ENCODE results near the gene CA4. TPM values are rescaled to one million over a fixed set of nuclear protein-coding genes. Genes with fewer than 3 reads are reported as not detected.

CA4 gene
- total RNA-seq, 1 experiment from 2014 or later = 1.7 TPM

DNA sequence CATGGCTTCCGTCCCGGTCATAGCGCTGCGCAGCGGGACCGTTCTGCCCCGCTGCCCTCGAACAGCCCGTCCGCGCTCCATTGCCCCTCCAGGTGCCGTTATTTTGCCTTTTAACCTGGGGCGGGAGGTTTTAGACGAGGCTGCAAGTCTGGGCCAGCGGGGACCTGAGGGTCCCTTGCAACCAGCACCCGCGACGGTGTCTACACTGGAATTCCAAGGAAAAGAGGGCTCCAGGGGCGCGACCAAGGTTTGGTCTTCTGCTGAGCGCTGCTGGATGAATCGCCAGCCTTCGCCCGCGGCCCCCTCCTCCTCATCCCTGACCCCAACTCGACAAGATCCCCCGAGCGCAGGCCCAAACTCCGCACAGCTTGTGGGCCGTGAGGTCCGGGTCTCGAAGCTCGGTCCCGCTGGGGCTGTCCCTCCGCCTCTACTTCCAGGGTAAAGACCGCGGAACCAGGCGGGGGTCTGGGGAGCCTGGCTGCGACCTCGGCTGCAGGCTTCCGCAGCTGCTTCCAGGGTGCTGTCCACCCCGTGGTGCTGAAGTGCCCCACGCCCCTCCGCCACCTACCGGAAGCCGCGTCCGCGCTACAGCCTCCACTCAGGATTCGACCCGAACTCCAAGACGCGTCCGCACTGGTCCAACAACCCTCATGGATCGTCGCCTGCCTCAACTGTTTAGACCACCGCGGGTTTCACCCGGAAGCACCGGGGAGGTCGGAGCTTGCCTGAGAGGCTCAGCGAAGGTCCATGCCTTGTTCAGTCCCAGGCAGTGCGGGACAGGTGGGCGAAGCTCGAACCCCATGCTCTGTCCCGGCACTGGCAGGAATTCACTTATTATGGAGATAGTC, 10.1 kb upstream of the CA4 start:
- H3K27ac Mint-ChIP-seq = no peak overlapping the region

More for the DNA sequence above, 10.1 kb upstream of the CA4 start:
- peak; percentile 89 for DNase-seq
- Histone ChIP-seq H3K9ac (ENCODE audit: extremely low read depth, insufficient read length, low read length) (no peak overlapping the region), H3K4me2 (ENCODE audit: insufficient read depth, insufficient read length, low read length) (peak overlapping the region; percentile 38), H3K79me1 (ENCODE audit: insufficient read depth, low read depth, low read length, poor library complexity, severe bottlenecking) (no peaks in the 10 kb centered on the region), H3T11ph (ENCODE audit: low read length) (no peak overlapping the region), H2AK5ac (ENCODE audit: insufficient read length, low read length) (no peak overlapping the region), H3K23ac (ENCODE audit: insufficient read length, low read depth, low read length) (no peak overlapping the region), H4K20me1 (ENCODE audit: control insufficient read depth, insufficient read depth, insufficient read length) (no peaks in the 10 kb centered on the region), H3K4me1 (ENCODE audit: insufficient read depth, low read length) (peaks cover 2% of the 10 kb centered on the region; the same call in 1 of the 2 replicates), H2BK5ac (ENCODE audit: insufficient read length, low read length) (no peak overlapping the region), H2AFZ (ENCODE audit: low read length) (no peak overlapping the region), H4K91ac (ENCODE audit: insufficient read length, low read depth, low read length) (no peak overlapping the region), H2BK15ac (ENCODE audit: low read depth, low read length) (no peak overlapping the region), H2BK12ac (ENCODE audit: insufficient read length, low read depth, low read length) (no peak overlapping the region), H2BK120ac (ENCODE audit: low read depth, low read length, poor library complexity, severe bottlenecking) (no peak overlapping the region), H4K5ac (ENCODE audit: insufficient read length, low read depth, low read length) (no peak overlapping the region), H2BK20ac (ENCODE audit: low read depth, low read length, poor library complexity, severe bottlenecking) (no peak overlapping the region), H3K18ac (ENCODE audit: insufficient read length, low read depth, low read length) (no peak overlapping the region), H3K4ac (ENCODE audit: low read depth, low read length) (no peak overlapping the region), H3K9me3 (ENCODE audit: control insufficient read depth, low read depth, low read length) (no peaks in the 10 kb centered on the region), H4K8ac (replicated peaks; ENCODE audit: insufficient read length, low read depth, low read length) (no peak overlapping the region), H3K23me2 (ENCODE audit: insufficient read length, low read depth, low read length, poor library complexity, severe bottlenecking) (peaks cover 25% of the 10 kb centered on the region), H3K56ac (ENCODE audit: insufficient read length, low read depth, low read length) (no peak overlapping the region), H3K14ac (ENCODE audit: insufficient read depth, low read length) (no peak overlapping the region), H3K27me3 (ENCODE audit: insufficient read depth, low read length) (peaks cover 46% of the 10 kb centered on the region), H3K79me2 (ENCODE audit: insufficient read depth, low read length) (no peaks in the 10 kb centered on the region), H3K27ac (ENCODE audit: insufficient read length, low read depth, low read length) (no peak overlapping the region)
- peaks cover 0 to 2% of the 10 kb centered on the region in 2 experiments; a peak in 2 of 5 replicates for H3K9me3 Mint-ChIP-seq
- H3K27me3 Mint-ChIP-seq (ENCODE audit: low read depth) = peaks cover 83% of the 10 kb centered on the region
- peak; percentile 67 for TF ChIP-seq CTCF (conservative IDR thresholded peaks at IDR 0.05)
- no peaks in the 10 kb centered on the region for H3K36me3 Mint-ChIP-seq (ENCODE audit: insufficient read depth in 1 of 3, low read depth in 3 of 3)
- WGBS (ENCODE audit: extremely low coverage, insufficient read length, low lambda C conversion rate) = no CpG with 5 or more reads among the region's 66 CpGs
- H3K4me1 Mint-ChIP-seq = peaks cover 34 to 53% of the 10 kb centered on the region in 2 experiments
- peak overlapping the region; percentile 37 to 81 for H3K4me3 Mint-ChIP-seq
